22Rv1 (cell line): ENCODE results near the gene NTN1.

Experiments
- H3K27ac ChIP-seq: fragments of 450-650 bp; 2 replicates; pipeline ENCODE4 v1.5.1; 2017
- CTCF ChIP-seq: fragments of 450-650 bp; IDR thresholded peaks from 2 replicates; pipeline ENCODE4 v1.5.1; 2017; ENCODE audit warnings: mild to moderate bottlenecking
- ZFX ChIP-seq: fragments of 450-650 bp; IDR thresholded peaks from 2 replicates; pipeline ENCODE4 v1.6.1; 2017; ENCODE audit warnings: antibody characterized with exemption, borderline replicate concordance

The NTN1 gene

GRCh38 chr17:9007052-9007714, 14.1 kb upstream of the NTN1 start:
- no peak for TF ChIP-seq CTCF
- no peak for TF ChIP-seq ZFX
- H3K27ac ChIP-seq: no peak overlapping the region

GRCh38 chr17:9009096-9009495, 12.2 kb upstream of the NTN1 start:
- TF ChIP-seq CTCF (no peak), ZFX (no peak)
- H3K27ac ChIP-seq: no peak overlapping the region

DNA sequence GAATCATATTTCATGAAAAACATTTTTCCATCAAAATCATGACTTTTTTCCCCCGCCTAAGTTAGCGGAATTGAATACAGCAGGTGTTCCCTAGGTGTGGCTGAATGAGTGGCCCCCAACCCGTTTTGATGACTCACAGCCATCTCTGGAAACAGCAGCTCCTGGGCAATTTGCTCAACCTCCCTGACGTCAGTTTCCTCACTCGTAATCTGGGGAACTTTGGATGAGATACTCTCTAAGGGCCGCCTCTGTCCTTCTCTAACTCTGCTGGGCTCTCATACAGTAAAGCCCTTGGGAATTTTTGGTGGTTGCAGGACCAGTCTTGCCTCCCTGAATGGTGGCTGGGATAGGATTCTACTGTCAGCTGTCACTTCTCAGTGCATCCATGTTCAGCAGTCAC, 11.6 kb upstream of the NTN1 start:
- H3K27ac ChIP-seq: no peak overlapping the region
- TF ChIP-seq ZFX (no peak), CTCF (no peak)

DNA sequence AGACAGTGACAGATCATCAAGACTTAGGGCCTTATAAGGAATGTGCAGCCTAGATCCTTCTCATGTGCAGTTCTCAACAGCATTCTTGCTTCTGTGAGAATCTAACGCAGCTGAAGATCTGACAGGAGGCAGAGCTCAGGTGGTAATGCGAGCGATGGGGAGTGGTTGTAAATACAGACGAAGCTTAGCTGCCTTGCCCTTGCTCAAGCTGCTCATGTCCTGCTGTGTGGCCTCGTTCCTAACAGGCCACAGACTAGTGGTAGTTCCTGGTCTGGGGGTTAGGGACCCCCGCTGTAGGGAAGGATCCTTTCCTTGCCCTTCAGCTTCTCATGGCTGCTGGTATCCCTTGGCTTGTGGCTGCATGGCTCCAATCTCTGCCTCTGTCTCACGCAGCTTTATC, 10.3 kb upstream of the NTN1 start:
- H3K27ac ChIP-seq: no peak overlapping the region
- TF ChIP-seq CTCF: no peak
- TF ChIP-seq ZFX: no peak

GRCh38 chr17:9016941-9017552, 4.3 kb upstream of the NTN1 start:
- no peak overlapping the region for H3K27ac ChIP-seq
- TF ChIP-seq ZFX: no peak
- no peak for TF ChIP-seq CTCF

DNA sequence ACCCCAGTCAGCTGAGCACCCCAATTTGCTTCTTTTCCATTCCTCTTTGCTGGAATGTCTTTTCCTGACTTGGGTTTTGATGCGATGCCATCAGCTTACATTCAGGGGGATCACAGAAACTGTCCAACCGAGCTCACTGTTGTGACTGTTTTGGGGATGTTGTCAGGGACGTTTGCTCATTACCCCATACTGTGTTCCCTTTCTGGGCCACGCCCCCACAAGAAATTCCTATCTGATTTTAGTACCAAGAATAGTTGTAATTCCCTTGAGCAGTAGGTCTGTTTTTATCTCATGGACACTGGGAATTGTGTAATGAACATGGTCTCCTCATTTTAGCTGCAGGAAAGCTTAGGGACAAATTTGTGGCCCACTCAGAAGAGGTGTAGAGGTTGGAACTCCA, 2.6 kb upstream of the NTN1 start:
- H3K27ac ChIP-seq: no peak overlapping the region
- TF ChIP-seq ZFX: no peak
- TF ChIP-seq CTCF: no peak

- TF ChIP-seq CTCF: no peak
- TF ChIP-seq ZFX: no peak
- no peak overlapping the region for H3K27ac ChIP-seq
Observed at GRCh38 chr17:9020096-9020823, 1.1 kb upstream of the NTN1 start.
